GM23338 (cell line): Measurements from ENCODE around the gene CCDC90B.

Experiments used
- CREB1 ChIP-seq: fragments of 250-450 bp; sonication (Bioruptor Pico); IDR thresholded peaks from 2 replicates; pipeline ENCODE4 v1.5.0; 2020; ENCODE audit warnings: low read depth, mild to moderate bottlenecking, moderate library complexity
- CTCF ChIP-seq, 2 experiments: fragments of 200-600 bp in 1 of 2; sonication (generic) in 1 of 2; conservative IDR thresholded peaks; 2 replicates each; pipeline versions ENCODE4 v1.5.1 to v1.6.1; 2016 to 2017; ENCODE audit warnings: antibody characterized with exemption in 2 of 2, low read depth in 2 of 2, mild to moderate bottlenecking in 2 of 2, moderate library complexity in 1 of 2
- EZH2 ChIP-seq: fragments of 200-600 bp; sonication (generic); IDR thresholded peaks from one replicate; pipeline ENCODE4 v1.8.0; 2017; ENCODE audit warnings: antibody characterized with exemption, mild to moderate bottlenecking, low read depth; ENCODE audit not compliant: unreplicated experiment
- EZH2phosphoT487 ChIP-seq: fragments of 200-600 bp; sonication (generic); IDR thresholded peaks from one replicate; pipeline ENCODE4 v1.8.1; 2018; ENCODE audit warnings: antibody characterized with exemption; ENCODE audit not compliant: unreplicated experiment
- JUNB ChIP-seq: IDR thresholded peaks from one replicate; pipeline ENCODE4 v1.6.1; 2016; ENCODE audit warnings: antibody characterized with exemption; ENCODE audit not compliant: unreplicated experiment
- NANOG ChIP-seq: IDR thresholded peaks from 2 replicates; pipeline ENCODE4 v1.6.1; 2016; ENCODE audit warnings: antibody characterized with exemption, borderline replicate concordance
- POLR2AphosphoS5 ChIP-seq: IDR thresholded peaks from 2 replicates; pipeline ENCODE4 v1.6.1; 2016; ENCODE audit warnings: antibody characterized with exemption, low read depth
- REST ChIP-seq: IDR thresholded peaks from one replicate; pipeline ENCODE4 v1.6.1; 2018; ENCODE audit warnings: antibody characterized with exemption; ENCODE audit not compliant: unreplicated experiment
- STAT1 ChIP-seq: IDR thresholded peaks from one replicate; pipeline ENCODE4 v1.6.1; 2016; ENCODE audit warnings: antibody characterized with exemption; ENCODE audit not compliant: unreplicated experiment

DNA sequence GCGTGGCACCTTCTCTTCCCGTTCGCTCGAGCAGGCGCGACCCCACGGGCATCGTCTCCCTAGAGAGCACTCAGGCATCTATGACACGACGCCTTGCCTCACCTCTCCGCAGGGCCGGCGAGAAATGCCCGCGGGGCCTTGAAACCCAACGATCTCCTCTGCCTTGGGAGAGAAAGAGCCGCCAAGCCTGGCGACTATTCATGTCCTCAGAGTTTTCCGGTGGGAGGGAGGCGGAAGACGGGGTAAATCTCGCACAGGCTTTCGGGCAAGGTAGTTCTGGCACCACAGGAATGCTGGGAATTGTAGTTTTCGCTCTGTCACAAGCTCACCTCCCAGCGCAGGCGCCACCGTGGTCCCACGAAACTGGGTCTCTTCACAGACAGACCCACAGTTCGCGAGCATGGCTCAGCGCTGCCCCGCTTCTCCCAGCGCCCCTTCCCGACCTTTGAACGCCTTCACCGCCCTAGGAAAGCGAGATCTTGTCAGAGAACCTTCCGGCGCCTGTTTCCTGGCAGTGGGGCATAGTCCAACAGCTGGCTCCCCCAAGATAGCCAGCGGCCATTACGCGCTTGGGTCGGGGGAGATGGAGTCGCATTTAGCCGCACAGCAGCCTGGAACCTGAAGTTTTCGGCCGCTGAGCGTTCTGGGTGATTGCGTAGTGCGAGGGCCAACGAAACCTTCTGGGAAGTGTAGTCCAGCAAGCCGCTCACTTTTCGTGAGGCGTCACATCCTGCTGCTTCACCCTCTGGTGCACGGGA, at the start of gene CCDC90B:
- TF ChIP-seq CTCF (conservative IDR thresholded peaks at IDR 0.05; ENCODE audit: low read depth in 2 of 2), result peak in 1 of 2 experiments; percentile 67; a peak in 2 of 4 replicates
- TF ChIP-seq EZH2, result no peak
- no peak for TF ChIP-seq REST
- no peak for TF ChIP-seq STAT1
- TF ChIP-seq EZH2phosphoT487, result no peak
- no peak for TF ChIP-seq JUNB
- peak; percentile 93 for TF ChIP-seq CREB1 (CRISPR knock-in tag)
- TF ChIP-seq NANOG, result no peak
- peak; percentile 88 for TF ChIP-seq POLR2AphosphoS5
